Kidney (tissue), 14 donors: Measurements from ENCODE around the gene IL17B. TPM values are rescaled to one million over a fixed set of nuclear protein-coding genes. Genes with fewer than 3 reads are reported as not detected.

ENCODE experiments used
- DNase-seq, 5 donors: peaks; one replicate each; pipeline ENCODE4 v3.0.0-alpha.2; 2013 to 2020
- FAIRE-seq: peaks from 2 replicates; lab custom pipeline; 2012; peaks lifted over from hg19 to GRCh38; lab: Jason Lieb, UNC
- H3K27ac ChIP-seq, 2 donors: one replicate each; pipeline ENCODE4 v1.7.0; 2013; ENCODE audit warnings: low read depth in 2 of 2, low read length in 2 of 2, inconsistent platforms in 1 of 2
- H3K27me3 ChIP-seq: one replicate; pipeline ENCODE4 v1.7.1; 2013; ENCODE audit warnings: low read length, inconsistent platforms; ENCODE audit not compliant: control insufficient read depth, insufficient read depth
- H3K36me3 ChIP-seq, 3 donors: one replicate each; pipeline versions ENCODE4 v1.7.0 to v1.7.1; 2013; ENCODE audit warnings: low read length in 3 of 3, control low read depth in 1 of 3, inconsistent platforms in 1 of 3; ENCODE audit not compliant: insufficient read depth in 3 of 3, control insufficient read depth in 2 of 3
- H3K4me1 ChIP-seq, 3 donors: one replicate each; pipeline versions ENCODE4 v1.7.0 to v1.7.1; 2013; ENCODE audit warnings: low read length in 3 of 3, inconsistent platforms in 1 of 3, low read depth in 1 of 3; ENCODE audit not compliant: control insufficient read depth in 2 of 3, insufficient read depth in 2 of 3
- H3K4me3 ChIP-seq, 3 donors: one replicate each; pipeline versions ENCODE4 v1.7.0 to v1.8.1; 2013; ENCODE audit warnings: low read length in 3 of 3, control low read depth in 1 of 3, inconsistent platforms in 1 of 3
- H3K9ac ChIP-seq, 3 donors: one replicate each; pipeline versions ENCODE4 v1.7.0 to v1.7.1; 2013; ENCODE audit warnings: low read length in 3 of 3, control low read depth in 1 of 3, inconsistent platforms in 1 of 3
- H3K9me3 ChIP-seq, 3 donors: one replicate each; pipeline versions ENCODE4 v1.7.0 to v1.7.1; 2013; ENCODE audit warnings: low read length in 3 of 3, control low read depth in 1 of 3, inconsistent platforms in 1 of 3; ENCODE audit not compliant: control insufficient read depth in 2 of 3, insufficient read depth in 1 of 3
- intact Hi-C: fragments of 100-400 bp; cut with DNase I; formaldehyde crosslinking; loops from one replicate; pipeline ENCODE4 v1.11.1; 2022
- polyA plus RNA-seq: library from polyadenylated mRNA; stranded (reverse); fragments of 350-450 nt; fragmentation: Illumina TruSeq; extraction: RNeasy Lipid Tissue Mini Kit (QIAGEN cat#74804); gene quantifications from one replicate; pipeline ENCODE4 v1.2.3, GENCODE V29; 2014; ENCODE audit warnings: low read depth, low replicate concordance; ENCODE audit not compliant: insufficient read depth
- total RNA-seq: library from RNA; stranded (reverse); fragmentation: NEBNext Ultra II Directional; extraction: Animal tissue kit (Norgen Biotek cat#: 25700); gene quantifications from one replicate; pipeline ENCODE4 v1.2.1, GENCODE V29; 2021
- TF ChIP-seq, protein P1 (sequence below): IDR thresholded peaks from 3 replicates; pipeline ENCODE4 v1.5.1; 2012; ENCODE audit warnings: mild to moderate bottlenecking, moderate library complexity, borderline replicate concordance; ENCODE audit not compliant: insufficient read depth; ENCODE audit errors: extremely low read depth
- donor health status: control.
- donor health status: control.
- donor health status: control.
- donor health status: control.
- donor health status: control.
- donor health status: DM: yes; HTN: yes; CAD: no.
- donor health status: Normal renal cell carcinoma (clear cell type).

The IL17B gene
- total and polyA plus RNA-seq, 2 donors from 2014 or later, result 1.4 to 4.7 TPM

DNA sequence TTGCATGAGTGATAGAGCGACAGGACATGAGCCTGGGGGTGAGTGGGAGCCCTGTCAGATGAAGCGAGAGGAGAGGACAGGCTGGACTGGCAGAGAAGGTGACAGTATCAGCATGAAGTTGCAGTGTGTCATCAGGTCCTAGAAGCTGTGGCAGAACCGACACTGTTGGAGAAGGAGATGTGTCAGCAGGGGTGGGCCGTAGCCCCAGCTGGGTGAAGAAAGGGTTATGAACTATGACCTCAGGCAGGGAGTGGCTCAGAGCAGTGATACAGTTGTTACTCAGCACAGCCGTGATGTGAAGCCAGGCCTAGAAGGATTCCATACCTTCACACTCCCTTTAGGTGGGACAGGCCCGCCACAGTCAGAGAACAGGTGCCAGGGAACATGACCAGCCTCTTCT, 13.7 kb downstream of the IL17B start:
- FAIRE-seq (no peak), DNase-seq (no peak)
- no peaks in the 10 kb centered on the region for H3K36me3 ChIP-seq
- no peaks in the 10 kb centered on the region for H3K27me3 ChIP-seq
- H3K9me3 ChIP-seq, result no peaks in the 10 kb centered on the region
- H3K27ac ChIP-seq, result no peak overlapping the region
- intact Hi-C loops, result loop anchor here (10.0 kb wide), 1 partner anchor 199 kb away; no protein-coding TSS in a partner anchor
- TF ChIP-seq, protein P1, sequence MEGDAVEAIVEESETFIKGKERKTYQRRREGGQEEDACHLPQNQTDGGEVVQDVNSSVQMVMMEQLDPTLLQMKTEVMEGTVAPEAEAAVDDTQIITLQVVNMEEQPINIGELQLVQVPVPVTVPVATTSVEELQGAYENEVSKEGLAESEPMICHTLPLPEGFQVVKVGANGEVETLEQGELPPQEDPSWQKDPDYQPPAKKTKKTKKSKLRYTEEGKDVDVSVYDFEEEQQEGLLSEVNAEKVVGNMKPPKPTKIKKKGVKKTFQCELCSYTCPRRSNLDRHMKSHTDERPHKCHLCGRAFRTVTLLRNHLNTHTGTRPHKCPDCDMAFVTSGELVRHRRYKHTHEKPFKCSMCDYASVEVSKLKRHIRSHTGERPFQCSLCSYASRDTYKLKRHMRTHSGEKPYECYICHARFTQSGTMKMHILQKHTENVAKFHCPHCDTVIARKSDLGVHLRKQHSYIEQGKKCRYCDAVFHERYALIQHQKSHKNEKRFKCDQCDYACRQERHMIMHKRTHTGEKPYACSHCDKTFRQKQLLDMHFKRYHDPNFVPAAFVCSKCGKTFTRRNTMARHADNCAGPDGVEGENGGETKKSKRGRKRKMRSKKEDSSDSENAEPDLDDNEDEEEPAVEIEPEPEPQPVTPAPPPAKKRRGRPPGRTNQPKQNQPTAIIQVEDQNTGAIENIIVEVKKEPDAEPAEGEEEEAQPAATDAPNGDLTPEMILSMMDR, result no peak
- H3K4me1 ChIP-seq, result peaks cover 0 to 6% (median 0%) of the 10 kb centered on the region in 3 donors
- H3K4me3 ChIP-seq, result no peak overlapping the region
- no peak overlapping the region for H3K9ac ChIP-seq

DNA sequence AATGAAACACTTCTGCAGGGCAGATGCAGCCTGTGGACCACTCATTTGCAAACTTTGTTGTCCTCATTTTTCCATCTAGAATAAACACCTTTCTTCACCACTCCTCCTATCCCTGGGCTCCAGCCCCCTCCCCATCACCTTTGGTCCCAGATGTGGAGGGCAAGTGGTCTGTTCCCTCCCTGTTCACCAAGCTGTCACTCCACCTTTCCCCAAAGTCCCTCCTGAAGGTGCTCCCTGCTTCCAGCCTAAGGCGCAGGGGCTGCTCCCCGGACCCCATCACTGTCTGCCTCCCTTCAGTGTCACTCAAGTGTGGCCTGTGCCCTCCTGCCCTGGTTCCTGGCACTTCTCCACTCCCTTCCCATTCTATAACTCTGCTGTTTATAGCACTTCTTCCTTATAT, 14.4 kb downstream of the IL17B start:
- H3K9ac ChIP-seq, result no peak overlapping the region
- no peaks in the 10 kb centered on the region for H3K36me3 ChIP-seq
- no peak overlapping the region for H3K27ac ChIP-seq
- intact Hi-C loops, result loop anchor here (10.0 kb wide), 1 partner anchor 200 kb away; no protein-coding TSS in a partner anchor
- peaks cover 0 to 6% (median 0%) of the 10 kb centered on the region in 3 donors for H3K4me1 ChIP-seq
- H3K27me3 ChIP-seq, result no peaks in the 10 kb centered on the region
- no peak overlapping the region for H3K4me3 ChIP-seq
- TF ChIP-seq, protein P1, result no peak
- FAIRE-seq, result no peak
- no peak for DNase-seq
- no peaks in the 10 kb centered on the region for H3K9me3 ChIP-seq

DNA sequence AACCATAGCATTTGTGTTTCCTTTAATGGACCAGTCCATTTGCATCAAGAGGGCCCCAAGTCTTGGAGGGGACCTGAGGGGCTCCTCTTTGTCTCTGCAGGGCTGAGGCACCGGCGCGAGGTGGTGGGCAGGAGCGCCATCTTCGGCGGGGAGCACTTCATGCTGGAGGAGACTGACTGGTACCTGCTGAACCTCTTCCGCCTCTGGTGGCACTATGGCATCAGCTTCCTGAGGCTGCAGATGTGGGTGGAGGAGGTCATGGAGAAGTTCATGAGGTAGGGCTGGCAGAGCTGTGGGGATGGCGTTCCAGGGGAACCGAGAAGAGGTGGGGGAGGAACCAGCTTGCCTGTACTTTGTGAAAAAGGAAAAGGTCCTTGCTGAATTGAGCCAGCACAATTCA, 15.2 kb downstream of the IL17B start:
- DNase-seq, result no peak
- Histone ChIP-seq H3K27me3 (no peaks in the 10 kb centered on the region), H3K27ac (no peak overlapping the region), H3K36me3 (no peaks in the 10 kb centered on the region), H3K4me3 (no peak overlapping the region), H3K9ac (no peak overlapping the region), H3K4me1 (peaks cover 0 to 6% (median 0%) of the 10 kb centered on the region in 3 donors), H3K9me3 (no peaks in the 10 kb centered on the region)
- no peak for FAIRE-seq
- intact Hi-C loops, result loop anchor here (10.0 kb wide), 1 partner anchor 201 kb away; no protein-coding TSS in a partner anchor
- TF ChIP-seq, protein P1, result no peak

DNA sequence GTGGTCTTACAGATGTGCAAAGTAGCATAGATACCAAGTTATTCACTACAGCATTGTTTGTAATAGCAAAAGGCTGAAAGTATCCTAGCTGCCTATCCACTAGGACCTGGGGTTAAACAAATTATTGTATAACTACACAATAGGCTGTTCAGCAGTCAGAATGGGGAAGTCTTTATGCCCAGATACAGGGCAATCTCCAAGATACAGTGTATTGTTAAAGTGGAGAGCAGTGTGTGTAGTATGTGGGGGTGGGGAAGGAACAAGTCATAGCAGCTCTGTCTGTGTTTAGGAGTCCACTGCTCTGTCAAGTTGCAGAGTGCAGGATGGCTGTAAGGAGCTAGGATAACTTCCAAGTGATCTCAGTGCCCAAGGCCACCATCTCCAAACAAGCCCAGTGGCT, 15.7 kb downstream of the IL17B start:
- Histone ChIP-seq H3K4me3 (no peak overlapping the region), H3K36me3 (no peaks in the 10 kb centered on the region), H3K4me1 (peaks cover 0 to 8% (median 0%) of the 10 kb centered on the region in 3 donors), H3K9me3 (no peaks in the 10 kb centered on the region), H3K9ac (no peak overlapping the region), H3K27me3 (no peaks in the 10 kb centered on the region), H3K27ac (no peak overlapping the region)
- intact Hi-C loops, result loop anchor here (10.0 kb wide), 1 partner anchor 201 kb away; no protein-coding TSS in a partner anchor
- FAIRE-seq, result no peak
- DNase-seq, result no peak
- TF ChIP-seq, protein P1, result no peak
